ENCODE results near the gene DVL1. TPM values are rescaled to one million over a fixed set of nuclear protein-coding genes. Genes with fewer than 3 reads are reported as not detected.
A peak's percentile ranks its signal among the peaks of the same experiment; 100 is the strongest.

The DVL1 gene
- polyA plus RNA-seq, 3 donors: 0.41 to 29.8 (median 0.55) TPM

DNA sequence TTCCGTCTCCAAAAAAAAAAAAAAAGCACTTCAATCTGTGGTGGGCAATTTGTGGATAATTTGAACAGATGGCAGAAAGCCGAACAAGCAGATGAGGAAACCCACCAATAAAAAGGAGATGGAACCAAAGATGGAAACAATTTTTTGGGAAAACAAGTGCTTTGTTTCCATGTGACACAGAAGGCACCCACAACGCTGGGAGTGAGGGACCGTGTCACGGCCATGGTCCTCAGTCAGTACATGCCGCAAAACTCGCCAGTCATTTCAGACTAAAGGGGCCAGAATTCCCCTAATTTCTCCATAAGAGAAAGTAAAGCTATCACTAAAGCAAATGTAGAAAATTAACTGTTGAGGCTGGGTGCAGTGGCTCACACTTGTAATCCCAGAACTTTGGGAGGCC, 44.9 kb upstream of the DVL1 start:
- H3K9ac ChIP-seq (ENCODE audit: insufficient read depth, low read length, poor library complexity, severe bottlenecking): no peak overlapping the region
- TF ChIP-seq, protein P1, sequence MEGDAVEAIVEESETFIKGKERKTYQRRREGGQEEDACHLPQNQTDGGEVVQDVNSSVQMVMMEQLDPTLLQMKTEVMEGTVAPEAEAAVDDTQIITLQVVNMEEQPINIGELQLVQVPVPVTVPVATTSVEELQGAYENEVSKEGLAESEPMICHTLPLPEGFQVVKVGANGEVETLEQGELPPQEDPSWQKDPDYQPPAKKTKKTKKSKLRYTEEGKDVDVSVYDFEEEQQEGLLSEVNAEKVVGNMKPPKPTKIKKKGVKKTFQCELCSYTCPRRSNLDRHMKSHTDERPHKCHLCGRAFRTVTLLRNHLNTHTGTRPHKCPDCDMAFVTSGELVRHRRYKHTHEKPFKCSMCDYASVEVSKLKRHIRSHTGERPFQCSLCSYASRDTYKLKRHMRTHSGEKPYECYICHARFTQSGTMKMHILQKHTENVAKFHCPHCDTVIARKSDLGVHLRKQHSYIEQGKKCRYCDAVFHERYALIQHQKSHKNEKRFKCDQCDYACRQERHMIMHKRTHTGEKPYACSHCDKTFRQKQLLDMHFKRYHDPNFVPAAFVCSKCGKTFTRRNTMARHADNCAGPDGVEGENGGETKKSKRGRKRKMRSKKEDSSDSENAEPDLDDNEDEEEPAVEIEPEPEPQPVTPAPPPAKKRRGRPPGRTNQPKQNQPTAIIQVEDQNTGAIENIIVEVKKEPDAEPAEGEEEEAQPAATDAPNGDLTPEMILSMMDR (IDR thresholded peaks at IDR 0.05): no peak
- peaks cover 0 to 7% (median 5%) of the 10 kb centered on the region in 7 donors for H3K9me3 Mint-ChIP-seq
- WGBS (ENCODE audit: insufficient coverage): 100% methylated on average over 1 of the region's 7 CpGs
- intact Hi-C loops (cut with micrococcal nuclease): no loop called here
- H2AFZ ChIP-seq (ENCODE audit: insufficient read depth, low read depth, low read length, poor library complexity, severe bottlenecking): no peak overlapping the region
- H3K36me3 ChIP-seq (replicated peaks in 1 of 2; ENCODE audit: control insufficient read depth in 1 of 2, insufficient read depth in 2 of 2, low read length in 2 of 2): peaks cover 76 to 82% of the 10 kb centered on the region in 2 donors
- H3K27me3 Mint-ChIP-seq (ENCODE audit: low read depth in 3 of 3): no peaks in the 10 kb centered on the region
- peaks cover 57% of the 10 kb centered on the region for H3K79me2 ChIP-seq (ENCODE audit: insufficient read depth, low read length)
- no peak overlapping the region for H3K4me2 ChIP-seq (replicated peaks; ENCODE audit: extremely low read depth, low read length, poor library complexity, severe bottlenecking)
- peaks cover 51% of the 10 kb centered on the region for H4K20me1 ChIP-seq (ENCODE audit: insufficient read depth, low read length)
- peaks cover 19% of the 10 kb centered on the region for H3K4me1 Mint-ChIP-seq
- no peaks in the 10 kb centered on the region for H3K9me3 ChIP-seq (replicated peaks in 1 of 2; ENCODE audit: control insufficient read depth in 1 of 2, insufficient read depth in 1 of 2, low read length in 2 of 2)
- DNase-seq: no peak
- H3K27ac Mint-ChIP-seq: peak overlapping the region in 1 of 7 donors; percentile 46
- H3K27me3 ChIP-seq (ENCODE audit: control insufficient read depth in 2 of 2, insufficient read depth in 2 of 2, low read length in 2 of 2): no peaks in the 10 kb centered on the region
- no peak overlapping the region for H3K4me3 Mint-ChIP-seq
- H3K36me3 Mint-ChIP-seq: peaks cover 66 to 85% of the 10 kb centered on the region in 2 donors
- no peak overlapping the region for H3K27ac ChIP-seq (ENCODE audit: low read depth in 1 of 2, low read length in 2 of 2)
- no peak overlapping the region for H3K4me3 ChIP-seq (replicated peaks in 1 of 3; ENCODE audit: low read depth in 2 of 3, low read length in 3 of 3)
- H3K4me1 ChIP-seq (ENCODE audit: control insufficient read depth in 1 of 2, insufficient read depth in 2 of 2, low read length in 2 of 2): peaks cover 10 to 21% of the 10 kb centered on the region in 2 donors

DNA sequence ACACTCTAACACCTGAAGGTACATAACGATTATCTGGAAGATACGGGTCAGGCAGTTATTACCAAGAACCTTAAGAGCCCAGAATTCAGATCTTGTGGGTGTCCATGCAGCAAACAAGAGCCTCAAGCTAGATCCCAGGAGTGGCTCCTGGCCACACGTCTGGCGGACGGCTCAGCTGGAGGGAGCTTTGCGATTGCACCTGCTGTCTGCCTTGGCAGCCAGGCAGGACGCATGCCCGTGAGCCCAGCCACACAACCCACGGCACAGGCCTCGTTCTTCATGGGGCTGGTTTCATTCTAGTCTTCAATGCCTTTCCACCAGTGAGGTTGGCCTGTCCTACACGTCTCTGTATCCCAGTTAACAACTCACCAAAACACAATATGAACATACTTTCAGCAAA, 44.2 kb upstream of the DVL1 start:
- peaks cover 0 to 7% (median 5%) of the 10 kb centered on the region in 7 donors for H3K9me3 Mint-ChIP-seq
- H3K36me3 Mint-ChIP-seq: peaks cover 68 to 92% of the 10 kb centered on the region in 2 donors
- H3K4me3 Mint-ChIP-seq: no peak overlapping the region
- H3K4me1 Mint-ChIP-seq: peaks cover 18% of the 10 kb centered on the region
- Histone ChIP-seq H3K4me1 (ENCODE audit: control insufficient read depth in 1 of 2, insufficient read depth in 2 of 2, low read length in 2 of 2) (peaks cover 9 to 18% of the 10 kb centered on the region in 2 donors), H3K79me2 (ENCODE audit: insufficient read depth, low read length) (peaks cover 50% of the 10 kb centered on the region), H4K20me1 (ENCODE audit: insufficient read depth, low read length) (peaks cover 51% of the 10 kb centered on the region), H3K27me3 (ENCODE audit: control insufficient read depth in 2 of 2, insufficient read depth in 2 of 2, low read length in 2 of 2) (no peaks in the 10 kb centered on the region), H3K9ac (ENCODE audit: insufficient read depth, low read length, poor library complexity, severe bottlenecking) (no peak overlapping the region), H3K27ac (ENCODE audit: low read depth in 1 of 2, low read length in 2 of 2) (no peak overlapping the region), H3K36me3 (replicated peaks in 1 of 2; ENCODE audit: control insufficient read depth in 1 of 2, insufficient read depth in 2 of 2, low read length in 2 of 2) (peaks cover 82 to 89% of the 10 kb centered on the region in 2 donors), H2AFZ (ENCODE audit: insufficient read depth, low read depth, low read length, poor library complexity, severe bottlenecking) (no peak overlapping the region), H3K4me2 (replicated peaks; ENCODE audit: extremely low read depth, low read length, poor library complexity, severe bottlenecking) (no peak overlapping the region), H3K9me3 (replicated peaks in 1 of 2; ENCODE audit: control insufficient read depth in 1 of 2, insufficient read depth in 1 of 2, low read length in 2 of 2) (no peaks in the 10 kb centered on the region), H3K4me3 (replicated peaks in 1 of 3; ENCODE audit: low read depth in 2 of 3, low read length in 3 of 3) (no peak overlapping the region)
- no peaks in the 10 kb centered on the region for H3K27me3 Mint-ChIP-seq (ENCODE audit: low read depth in 3 of 3)
- TF ChIP-seq, protein P1 (IDR thresholded peaks at IDR 0.05): no peak
- peak overlapping the region in 1 of 7 donors; percentile 18 for H3K27ac Mint-ChIP-seq
- intact Hi-C loops (cut with micrococcal nuclease): no loop called here
- no peak for DNase-seq
- WGBS (ENCODE audit: insufficient coverage): 98% methylated on average over 11 of the region's 11 CpGs

Data from CD14-positive monocyte (primary cell).